NCI-H2029 (cell line): Measurements from ENCODE around the gene TTLL11.
"Not testable (repeated sequence)": the region's sequence is repeated elsewhere in the genome, so short reads cannot be mapped to it uniquely, and the experiment has no call there.

Experiments
- DNase-seq: peaks from one replicate; lab custom pipeline; 2025; lab: John Stamatoyannopoulos, UW

Gene TTLL11

DNA sequence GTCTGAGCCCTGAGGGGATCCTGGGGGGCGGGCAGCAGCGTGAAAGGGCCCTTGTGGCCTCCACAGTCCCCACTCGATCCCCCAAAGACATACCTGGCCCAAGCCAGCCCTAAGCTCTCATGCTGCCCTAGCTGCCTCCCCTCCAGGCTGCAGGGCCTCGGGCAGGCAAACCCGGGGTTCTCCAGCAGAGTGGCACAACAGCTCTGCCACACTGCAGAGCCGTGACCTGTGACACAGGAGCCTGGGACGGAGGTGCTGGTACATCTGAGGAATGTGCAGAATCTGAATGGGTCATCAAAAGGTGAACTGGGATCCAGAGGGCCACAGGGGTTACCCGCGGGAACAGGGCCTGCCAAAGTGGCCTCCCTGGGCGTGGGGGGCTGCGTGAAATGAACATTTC lies 278.5 kb downstream of the TTLL11 start:
- no peak for DNase-seq

DNA sequence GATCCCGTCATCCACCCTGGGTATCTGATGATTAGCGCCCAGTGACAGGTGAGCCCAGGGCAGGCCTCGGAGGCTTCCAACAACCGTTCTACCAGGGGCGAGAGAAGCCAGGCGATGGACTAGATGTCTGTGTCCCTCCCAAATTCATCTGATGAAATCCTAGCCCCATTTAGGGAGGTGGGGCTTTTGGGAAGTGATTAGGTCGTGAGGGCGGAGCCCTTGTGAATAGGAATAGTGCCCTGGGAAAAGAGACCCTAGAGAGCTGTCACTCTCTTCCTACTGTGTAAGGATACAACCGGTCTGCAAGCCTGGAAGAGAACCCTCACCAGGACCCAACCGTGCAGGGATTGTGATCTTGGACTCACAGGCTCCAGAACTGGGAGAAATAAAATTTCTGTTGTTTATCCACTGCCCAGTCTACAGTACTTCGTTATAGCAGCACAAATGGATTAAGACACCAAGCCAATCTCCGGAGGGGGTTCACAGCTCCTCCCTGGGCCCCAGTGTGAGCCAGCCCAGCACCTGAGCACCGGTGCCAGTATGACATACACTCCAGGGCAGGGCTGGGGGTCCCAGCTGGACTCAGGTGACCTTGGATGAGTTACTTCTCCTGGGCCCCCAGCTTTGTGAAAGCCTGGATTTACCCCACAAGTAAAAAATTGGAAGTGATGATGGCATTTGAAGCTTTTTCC lies 279.4 kb downstream of the TTLL11 start:
- no peak for DNase-seq

- DNase-seq = no peak
Measured at GRCh38 chr9:121812159-121812735, 280.9 kb downstream of the TTLL11 start.

DNA sequence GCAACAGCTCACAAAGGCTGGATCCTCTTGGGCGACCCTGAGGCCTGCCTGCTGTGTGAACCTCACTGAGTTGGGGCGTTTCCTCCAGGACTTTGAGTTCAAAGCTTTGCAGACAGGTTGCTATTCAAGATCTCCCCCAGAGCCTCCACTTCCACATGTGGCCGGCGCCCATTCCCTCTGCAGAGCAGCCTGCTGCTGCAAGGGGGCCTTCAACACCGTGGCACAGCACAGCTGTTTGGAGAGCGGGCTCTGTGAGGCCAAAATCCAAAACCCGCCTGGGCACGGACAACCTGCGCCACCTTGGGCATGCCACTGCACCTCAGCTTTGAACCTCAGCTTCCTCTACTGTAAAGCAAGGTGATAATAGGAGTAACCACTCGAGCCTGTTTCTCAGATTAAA lies 281.4 kb downstream of the TTLL11 start:
- DNase-seq = no peak

DNA sequence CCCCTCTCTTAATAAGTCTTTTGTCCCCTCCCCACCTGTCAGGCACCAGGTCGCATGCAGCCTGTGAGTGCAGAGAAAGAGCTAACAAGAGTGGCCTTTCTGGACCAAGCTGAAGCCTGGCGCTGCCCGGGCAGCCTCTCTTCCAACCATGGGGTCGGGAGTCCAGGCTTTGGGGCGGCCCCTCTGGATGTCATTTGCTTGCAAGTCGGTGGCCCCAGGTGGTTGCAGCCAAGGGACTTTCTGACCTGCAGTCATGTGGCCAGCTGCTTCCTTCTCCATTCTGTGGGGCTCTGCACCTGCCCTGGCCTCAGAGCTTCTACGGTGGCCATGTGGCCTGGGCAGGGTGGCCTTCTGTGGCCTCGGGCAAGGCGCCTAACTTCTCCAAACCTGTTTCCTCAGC lies 282.0 kb downstream of the TTLL11 start:
- DNase-seq = no peak

GRCh38 chr9:121810489-121810888 lies 282.6 kb downstream of the TTLL11 start:
- no peak for DNase-seq

- no peak for DNase-seq
Measured at GRCh38 chr9:121809356-121810050, 283.6 kb downstream of the TTLL11 start.

DNA sequence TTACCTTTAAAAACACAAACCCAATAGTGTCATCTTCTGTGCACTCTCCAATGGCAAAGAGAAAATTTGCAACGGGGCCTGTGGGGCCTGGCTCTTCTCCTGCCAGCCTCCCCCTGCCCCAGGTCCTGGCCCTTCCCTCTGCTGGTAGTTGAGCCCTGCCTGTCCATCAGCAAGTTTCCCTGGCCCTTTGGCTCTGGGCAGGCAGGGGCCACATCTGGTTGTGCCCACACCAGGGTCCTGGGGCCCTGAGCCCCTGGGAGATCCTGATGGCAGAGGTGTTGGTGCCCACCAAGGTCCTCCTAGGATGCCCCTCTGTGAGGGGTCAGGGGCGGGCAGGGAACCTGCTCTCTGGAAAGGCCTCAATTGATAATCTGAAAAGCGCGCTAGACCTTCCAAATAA lies 284.3 kb downstream of the TTLL11 start:
- no peak for DNase-seq

DNA sequence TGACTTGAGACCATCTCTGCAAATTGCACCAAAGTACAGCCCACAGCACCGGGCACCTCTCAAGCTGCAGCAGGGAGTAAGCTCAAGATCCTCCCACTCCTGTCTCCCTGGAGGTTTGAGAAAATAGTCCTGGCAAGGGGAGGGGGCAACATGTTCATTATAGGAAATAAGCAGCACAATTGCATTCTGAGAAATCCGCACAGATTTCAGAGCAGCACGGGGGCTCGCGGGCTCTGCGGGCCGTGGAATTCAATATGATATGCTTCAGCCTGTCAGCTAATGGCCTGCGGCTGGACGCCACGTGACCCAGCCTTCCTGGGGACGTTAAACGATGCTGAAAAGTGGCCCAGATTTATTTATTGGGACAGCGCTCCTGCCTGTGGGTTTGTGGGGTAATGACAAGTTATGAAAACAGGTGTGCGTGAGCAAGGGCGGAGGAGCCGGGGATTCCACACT lies 285.3 kb downstream of the TTLL11 start:
- DNase-seq = no peak

GRCh38 chr9:121807069-121807822 lies 285.9 kb downstream of the TTLL11 start:
- DNase-seq = no peak

- no peak for DNase-seq
Measured at GRCh38 chr9:121802753-121803152, 290.4 kb downstream of the TTLL11 start.

DNA sequence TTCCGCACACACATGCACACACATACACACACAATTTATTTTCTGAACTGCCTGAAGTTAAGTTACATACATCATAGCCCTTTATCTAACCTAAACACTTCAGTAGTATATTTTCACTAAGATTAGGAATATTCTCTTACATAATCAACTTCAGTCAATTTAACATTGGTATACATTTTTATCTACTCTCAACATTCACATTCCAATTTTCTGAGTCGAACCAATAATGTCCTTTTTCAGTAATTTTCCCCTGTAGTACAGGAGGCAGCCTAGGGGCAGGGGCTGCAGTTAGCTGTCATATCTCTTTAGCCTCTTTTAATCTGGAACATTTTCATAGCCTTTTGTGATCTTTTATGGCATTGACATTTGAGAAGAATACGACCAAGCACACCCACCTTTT lies 291.5 kb downstream of the TTLL11 start:
- DNase-seq = no peak

DNA sequence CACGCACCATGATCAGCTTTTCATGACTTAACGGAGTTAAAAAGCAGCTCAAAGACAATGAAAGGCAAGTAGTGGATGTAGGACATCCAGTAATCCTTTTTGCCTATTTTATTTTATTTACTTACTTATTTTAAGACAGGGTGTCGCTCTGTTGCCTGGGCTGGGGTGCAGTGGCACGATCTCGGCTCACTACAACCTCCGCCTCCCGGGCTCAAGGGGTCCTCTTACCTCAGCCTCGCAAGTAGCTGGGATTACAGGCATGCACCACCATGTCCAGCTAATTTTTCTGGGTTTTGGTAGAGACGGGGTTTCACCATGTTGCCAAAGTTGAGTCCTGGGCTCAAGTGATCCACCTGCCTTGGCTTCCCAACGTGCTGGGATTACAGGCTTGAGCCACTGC lies 292.7 kb downstream of the TTLL11 start:
- no peak for DNase-seq

DNA sequence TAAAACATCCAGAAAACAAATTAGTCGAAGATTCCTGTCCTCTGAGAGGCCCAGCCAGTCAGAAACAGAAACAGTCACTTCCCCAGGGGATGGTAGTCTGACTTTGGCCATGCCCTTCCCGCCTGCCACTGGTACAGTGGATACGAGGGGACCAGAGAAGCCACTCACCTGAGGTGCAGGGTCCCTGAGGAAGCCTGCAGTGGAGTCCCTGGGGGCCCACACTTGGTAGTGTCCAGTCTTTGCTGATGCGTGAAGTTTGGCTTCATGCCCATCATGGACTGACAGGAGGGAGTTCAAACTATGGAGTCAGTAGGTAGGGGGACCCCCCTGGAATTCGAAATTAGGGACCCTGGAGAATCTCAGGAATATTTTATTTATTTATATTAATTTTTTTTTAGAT lies 294.2 kb downstream of the TTLL11 start:
- DNase-seq = no peak

DNA sequence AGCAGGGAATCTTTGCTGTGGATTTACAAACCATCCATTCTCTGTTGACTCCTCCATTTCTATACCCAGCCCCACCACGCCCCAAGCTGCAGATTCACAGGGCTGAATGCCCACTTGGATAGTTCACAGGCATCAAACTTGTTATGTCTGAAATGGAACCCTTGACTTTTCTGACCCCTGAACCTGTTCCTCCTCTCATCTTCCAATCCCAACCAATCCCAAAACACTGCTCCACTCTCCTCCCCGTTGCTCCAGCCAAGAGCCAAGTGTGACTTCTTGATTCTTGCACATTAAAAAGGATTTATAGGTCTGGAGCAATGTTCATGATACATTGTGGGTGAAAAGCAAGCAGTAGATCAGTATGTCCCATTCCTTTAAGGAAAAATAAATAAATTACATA lies 296.0 kb downstream of the TTLL11 start:
- DNase-seq = no peak

DNA sequence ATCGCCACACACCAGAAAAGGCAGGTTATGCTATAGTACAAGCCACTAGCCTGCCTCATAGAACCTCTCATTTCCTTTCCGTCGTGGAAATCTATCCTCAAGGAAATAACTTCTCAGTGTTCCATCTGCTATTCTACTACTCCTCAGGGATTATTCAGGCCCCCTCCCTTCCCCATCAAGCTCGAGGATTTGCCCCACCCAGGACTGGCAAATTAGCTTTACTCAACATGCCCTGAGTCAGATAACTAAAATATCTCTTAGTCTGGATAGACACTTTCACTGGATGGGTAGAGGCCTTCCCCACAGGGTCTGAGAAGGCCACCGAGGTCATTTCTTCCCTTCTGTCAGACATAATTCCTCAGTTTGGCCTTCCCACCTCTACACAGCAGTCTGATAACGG lies 298.8 kb downstream of the TTLL11 start:
- DNase-seq = not testable (repeated sequence)

DNA sequence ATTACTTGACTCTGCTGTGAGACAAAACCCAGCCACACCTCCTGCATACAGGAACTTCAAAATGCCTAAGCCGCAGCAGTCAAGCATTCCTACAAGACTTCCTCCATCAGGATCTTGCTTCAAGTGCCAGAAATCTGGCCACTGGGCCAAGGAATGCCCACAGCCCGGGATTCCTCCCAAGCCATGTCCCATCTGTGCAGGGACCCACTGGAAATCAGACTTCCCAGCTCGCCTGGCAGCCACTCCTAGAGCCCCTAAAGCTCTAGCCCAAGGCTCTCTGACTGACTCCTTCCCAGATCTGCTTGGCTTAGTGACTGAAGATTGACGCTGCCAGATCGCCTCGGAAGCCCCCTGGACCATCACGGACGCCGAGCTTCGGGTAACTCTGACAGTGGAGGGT lies 300.6 kb downstream of the TTLL11 start:
- DNase-seq = not testable (repeated sequence)

GRCh38 chr9:121790841-121791240 lies 302.3 kb downstream of the TTLL11 start:
- no peak for DNase-seq

DNA sequence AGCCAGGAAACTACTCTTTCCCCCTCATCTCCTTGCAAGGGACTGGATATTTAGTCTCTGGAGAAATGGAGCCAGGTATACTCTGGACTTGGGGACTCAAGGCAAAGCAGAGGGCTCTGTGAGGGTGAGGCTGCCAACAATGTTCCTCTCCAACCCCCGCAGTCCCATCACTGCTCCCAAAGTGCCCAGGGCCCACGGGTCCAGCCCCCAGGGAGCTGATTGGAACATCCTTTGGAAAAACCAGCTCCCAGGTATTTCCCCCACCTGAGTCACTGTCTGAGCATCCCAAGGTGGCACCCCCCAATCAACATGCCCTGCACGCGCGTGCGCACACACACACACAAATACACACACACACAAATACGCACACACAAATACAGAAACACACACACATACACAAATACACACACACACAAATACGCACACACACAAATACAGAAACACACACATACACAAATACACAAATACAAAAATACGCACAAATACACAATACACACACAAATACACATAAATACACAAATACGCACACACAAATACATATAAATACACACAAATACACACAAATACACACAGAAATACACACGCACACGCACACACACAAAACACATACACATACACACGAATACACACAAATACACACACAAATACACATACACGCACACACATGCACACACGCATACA lies 304.3 kb downstream of the TTLL11 start:
- no peak for DNase-seq

DNA sequence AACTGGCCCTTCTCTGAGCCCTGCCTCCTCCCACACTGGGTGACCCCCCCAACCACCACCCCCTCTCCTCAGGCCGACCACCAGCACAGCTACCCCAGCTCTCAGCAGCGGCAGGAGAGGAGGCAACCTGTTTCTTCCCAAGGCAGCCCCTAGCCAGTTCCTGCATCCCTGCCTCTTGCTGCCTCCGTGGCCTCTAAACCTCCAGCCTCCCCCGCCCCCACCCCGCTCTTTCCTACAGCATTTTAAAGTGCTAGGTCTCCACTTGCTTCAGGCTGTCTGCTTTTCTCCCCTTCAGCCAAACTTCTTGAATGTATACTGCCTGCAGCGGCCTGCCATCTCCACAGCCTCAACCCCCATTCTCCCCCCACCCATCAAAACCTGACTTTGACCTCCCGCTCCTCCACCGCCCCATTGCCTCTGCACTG lies 306.1 kb downstream of the TTLL11 start:
- no peak for DNase-seq

GRCh38 chr9:121786543-121786948 lies 306.6 kb downstream of the TTLL11 start:
- DNase-seq = no peak
